HCEC 1CT (cell line): ENCODE data around the gene DYNC2LI1.

ENCODE experiments used
- DNase-seq: peaks from one replicate; pipeline ENCODE4 v3.0.0-alpha.2; 2017

The DYNC2LI1 gene

DNA sequence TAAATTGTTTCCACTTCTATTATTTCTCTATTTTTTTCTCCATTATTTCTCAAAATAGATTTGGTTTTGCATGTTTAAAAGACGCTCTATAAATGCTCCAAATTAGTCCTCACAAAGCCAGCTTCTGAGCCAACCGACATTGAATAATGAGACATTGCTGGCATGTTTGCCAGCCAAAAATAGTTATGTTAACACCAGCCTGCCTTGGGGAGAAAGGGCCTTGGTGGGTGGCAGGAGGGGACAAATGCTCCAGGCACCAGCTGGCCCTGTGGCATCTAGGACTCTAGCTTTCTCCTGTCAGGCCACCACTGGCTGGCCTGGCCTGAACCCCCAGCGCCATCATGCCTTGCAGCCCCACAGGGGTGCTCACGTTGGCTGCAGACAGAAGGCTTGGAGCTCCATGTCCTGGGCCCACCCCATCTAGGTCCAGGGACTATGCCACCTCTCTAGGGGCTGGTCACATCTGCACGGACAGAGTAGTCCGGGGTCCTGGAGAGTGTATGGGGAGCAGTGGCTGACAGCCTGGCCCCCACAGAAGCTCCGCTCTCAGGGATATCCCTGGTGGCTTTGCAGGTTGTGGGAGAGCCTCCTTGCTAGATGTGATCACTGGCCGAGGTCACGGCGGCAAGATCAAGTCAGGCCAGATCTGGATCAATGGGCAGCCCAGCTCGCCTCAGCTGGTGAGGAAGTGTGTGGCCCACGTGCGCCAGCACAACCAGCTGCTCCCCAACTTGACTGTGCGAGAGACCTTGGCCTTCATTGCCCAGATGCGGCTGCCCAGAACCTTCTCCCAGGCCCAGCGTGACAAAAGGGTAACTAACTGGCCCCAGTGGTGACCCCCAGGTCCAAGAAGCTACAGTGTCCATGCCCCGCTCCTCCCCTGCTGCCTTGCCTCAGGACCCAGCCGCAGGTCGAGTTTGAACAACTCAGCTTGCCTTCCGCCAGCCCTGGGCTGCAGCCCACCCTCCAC is 77.5 kb downstream of the DYNC2LI1 start:
- no peak for DNase-seq

DNA sequence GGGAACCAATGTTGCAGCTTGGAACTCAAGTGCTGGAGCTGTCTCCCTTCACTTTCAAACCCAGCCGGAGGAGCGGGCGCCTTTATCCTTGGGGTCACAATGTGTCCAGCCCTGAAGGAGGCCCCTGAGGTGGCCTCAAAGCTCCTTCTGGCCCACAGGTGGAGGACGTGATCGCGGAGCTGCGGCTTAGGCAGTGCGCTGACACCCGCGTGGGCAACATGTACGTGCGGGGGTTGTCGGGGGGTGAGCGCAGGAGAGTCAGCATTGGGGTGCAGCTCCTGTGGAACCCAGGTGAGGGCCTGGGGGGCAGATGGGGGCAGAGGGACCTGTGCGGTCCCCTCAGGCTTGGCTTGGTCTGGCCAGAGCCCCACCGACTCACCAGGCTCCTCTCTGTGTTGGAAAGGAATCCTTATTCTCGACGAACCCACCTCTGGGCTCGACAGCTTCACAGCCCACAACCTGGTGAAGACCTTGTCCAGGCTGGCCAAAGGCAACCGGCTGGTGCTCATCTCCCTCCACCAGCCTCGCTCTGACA is 78.4 kb downstream of the DYNC2LI1 start:
- no peak for DNase-seq

DNA sequence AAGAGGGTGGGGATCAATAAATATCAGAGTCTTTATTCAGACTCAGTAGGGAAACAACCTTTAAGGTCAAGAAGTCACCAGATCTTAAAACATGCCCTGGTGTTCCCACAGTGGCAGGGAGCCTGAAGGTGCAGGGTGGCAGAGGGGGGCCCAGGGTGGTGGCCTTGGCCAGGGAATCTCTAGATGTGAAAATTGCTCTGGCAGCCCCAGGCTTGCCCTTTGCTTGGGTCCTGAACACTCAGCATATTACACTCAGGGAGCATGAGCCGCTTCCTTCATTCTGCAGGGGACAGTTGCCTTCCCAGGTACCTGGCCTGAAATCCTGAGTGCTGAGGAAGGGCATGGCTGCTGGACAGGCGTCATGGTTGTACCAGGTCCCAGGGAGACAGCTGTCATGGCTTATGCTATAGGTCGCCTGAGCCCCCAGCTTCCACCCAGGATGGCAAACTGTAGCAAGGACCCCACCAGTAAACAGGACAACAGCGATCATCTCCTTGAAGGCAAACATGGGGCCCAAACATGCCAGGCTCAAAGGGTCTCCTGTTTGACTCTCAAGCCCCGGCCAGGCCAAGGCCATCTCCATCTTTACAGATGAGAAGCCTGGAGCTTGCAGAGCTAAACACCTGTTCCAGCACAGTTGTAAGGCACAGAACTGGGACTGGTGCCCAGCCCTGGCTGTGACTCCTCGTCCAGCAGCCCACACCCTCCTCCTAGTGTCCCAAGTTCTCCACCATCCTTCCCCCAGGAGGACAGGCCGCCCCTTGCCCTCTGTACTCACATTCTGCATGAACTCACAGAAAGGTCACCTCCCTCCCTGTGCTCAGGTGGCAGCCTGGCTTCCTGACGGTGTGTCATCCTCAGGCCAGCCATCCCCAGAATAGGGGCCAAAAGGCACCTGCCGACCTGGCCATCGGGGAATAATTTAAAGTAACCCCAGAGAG is 79.6 kb downstream of the DYNC2LI1 start:
- DNase-seq = no peak

DNA sequence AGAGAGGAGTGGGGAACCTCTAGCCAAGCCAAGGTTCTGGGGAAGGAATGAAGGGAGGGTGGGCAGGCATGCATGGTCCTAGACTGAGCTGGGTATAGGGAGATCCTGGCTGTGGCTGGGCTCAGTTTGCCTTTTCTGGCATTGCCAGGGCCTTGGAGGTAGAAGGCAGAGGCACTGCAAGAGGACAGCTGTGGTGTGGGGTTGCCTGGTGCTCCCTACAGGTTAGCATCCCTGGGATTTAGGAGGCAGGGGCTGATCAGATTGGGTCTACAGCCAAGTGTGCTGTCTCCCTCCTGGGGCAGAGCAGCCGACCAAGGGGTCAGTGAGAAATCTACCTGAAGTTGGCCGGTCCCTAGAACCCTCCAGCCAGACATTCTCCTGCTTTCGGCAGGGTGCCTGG is 80.8 kb downstream of the DYNC2LI1 start:
- no peak for DNase-seq

DNA sequence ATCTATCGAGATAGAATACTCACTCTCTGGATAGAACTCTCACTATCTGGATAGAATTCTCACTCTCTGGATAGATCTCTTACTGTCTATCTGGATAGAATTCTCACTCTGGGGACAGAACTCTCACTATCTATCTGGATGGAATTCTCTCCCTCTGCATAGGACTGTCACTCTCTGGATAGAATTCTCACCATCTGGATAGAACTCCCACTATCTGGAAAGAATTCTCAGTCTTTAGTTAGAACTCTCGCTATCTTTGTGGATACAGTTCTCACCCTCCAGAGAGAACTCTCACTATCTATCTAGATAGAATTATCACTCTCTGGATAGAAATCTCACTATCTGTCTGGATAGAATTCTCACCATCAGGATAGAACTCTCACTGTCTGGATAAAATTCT is 81.5 kb downstream of the DYNC2LI1 start:
- no peak for DNase-seq
